Tibial artery (tissue), 4 donors: ENCODE results near the gene SCAMP1.
"Not testable (repeated sequence)": the region's sequence is repeated elsewhere in the genome, so short reads cannot be mapped to it uniquely, and the experiment has no call there.

Experiments used
- DNase-seq, 2 donors: peaks; one replicate each; pipeline ENCODE4 v3.0.0-alpha.2; 2019
- H3K27ac ChIP-seq, 2 donors: fragments of 200-600 bp; sonication (generic) in 1 of 2; 1 replicate in 1 of 2; 2 replicates in 1 of 2; pipeline ENCODE4 v1.5.1; 2018 to 2019; ENCODE audit warnings: mild to moderate bottlenecking in 1 of 2
- H3K27me3 ChIP-seq, 2 donors: fragments of 200-600 bp; sonication (generic) in 1 of 2; one replicate each; pipeline versions ENCODE4 v1.5.1 to v1.6.0; 2016 to 2019
- H3K36me3 ChIP-seq, 3 donors: fragments of 200-600 bp; sonication (generic) in 2 of 3; one replicate each; pipeline ENCODE4 v1.5.1; 2016 to 2019; ENCODE audit warnings: mild to moderate bottlenecking in 2 of 3
- H3K4me1 ChIP-seq, 4 donors: fragments of 200-600 bp; sonication (generic) in 2 of 4; 1 replicate in 3 of 4; 2 replicates in 1 of 4; pipeline ENCODE4 v1.5.1; 2016 to 2019
- H3K4me3 ChIP-seq, 2 donors: fragments of 200-600 bp; sonication (generic) in 1 of 2; 1 replicate in 1 of 2; 2 replicates in 1 of 2; pipeline ENCODE4 v1.5.1; 2018 to 2019; ENCODE audit warnings: mild to moderate bottlenecking in 2 of 2
- H3K9me3 ChIP-seq, 3 donors: fragments of 200-600 bp; sonication (generic) in 1 of 3; one replicate each; pipeline ENCODE4 v1.5.1; 2016 to 2019
- intact Hi-C: fragments of 100-400 bp; cut with DNase I; formaldehyde crosslinking; loops from one replicate; pipeline ENCODE4 v1.15.0; 2023; ENCODE audit warnings: low total_unique reads
- TF ChIP-seq, protein P1 (sequence below), 2 experiments: fragments of 200-600 bp in 1 of 2; fragments of 450-650 bp in 1 of 2; IDR thresholded peaks; one replicate each; pipeline ENCODE4 v1.5.1; 2017 to 2019; ENCODE audit warnings: antibody characterized with exemption in 2 of 2, mild to moderate bottlenecking in 1 of 2, moderate library complexity in 1 of 2

The SCAMP1 gene

DNA sequence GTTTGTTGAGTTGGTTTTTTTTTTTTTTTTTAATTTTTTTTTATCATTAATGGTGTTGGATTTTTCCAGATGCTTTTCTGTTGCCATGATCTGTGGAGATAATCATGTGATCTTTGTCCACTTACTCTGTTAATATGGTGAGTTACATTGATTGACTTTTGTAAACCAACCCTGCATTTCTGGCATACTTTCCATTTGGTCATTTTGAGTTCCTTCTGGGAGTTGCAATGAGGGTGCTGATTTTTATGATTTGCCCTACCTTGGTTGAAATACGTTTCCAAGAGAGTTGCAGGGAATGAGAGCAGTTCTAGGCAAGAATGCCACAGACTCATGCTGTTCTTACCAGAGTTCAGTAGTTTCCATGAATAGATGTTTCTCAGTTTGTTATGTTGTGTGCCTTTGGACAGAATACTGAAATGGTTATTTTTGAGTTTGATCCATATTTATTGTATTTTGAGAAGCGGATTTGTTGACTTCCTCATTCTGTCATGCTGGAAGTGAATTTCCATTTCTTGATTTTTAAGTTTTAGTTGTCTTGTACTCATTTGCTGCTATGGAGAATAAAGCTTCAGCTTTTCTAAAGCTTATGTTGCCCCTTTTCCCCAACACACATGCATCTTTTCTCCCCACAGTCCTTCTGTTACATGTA lies 69.0 kb downstream of the SCAMP1 start:
- no peak for DNase-seq
- Histone ChIP-seq H3K27ac (no peak overlapping the region), H3K36me3 (peaks cover 6 to 29% (median 10%) of the 10 kb centered on the region in 3 donors), H3K4me3 (no peak overlapping the region), H3K27me3 (no peaks in the 10 kb centered on the region), H3K4me1 (peaks cover 0 to 9% (median 0%) of the 10 kb centered on the region in 4 donors), H3K9me3 (no peaks in the 10 kb centered on the region)
- intact Hi-C loops = no loop called here
- TF ChIP-seq, protein P1, sequence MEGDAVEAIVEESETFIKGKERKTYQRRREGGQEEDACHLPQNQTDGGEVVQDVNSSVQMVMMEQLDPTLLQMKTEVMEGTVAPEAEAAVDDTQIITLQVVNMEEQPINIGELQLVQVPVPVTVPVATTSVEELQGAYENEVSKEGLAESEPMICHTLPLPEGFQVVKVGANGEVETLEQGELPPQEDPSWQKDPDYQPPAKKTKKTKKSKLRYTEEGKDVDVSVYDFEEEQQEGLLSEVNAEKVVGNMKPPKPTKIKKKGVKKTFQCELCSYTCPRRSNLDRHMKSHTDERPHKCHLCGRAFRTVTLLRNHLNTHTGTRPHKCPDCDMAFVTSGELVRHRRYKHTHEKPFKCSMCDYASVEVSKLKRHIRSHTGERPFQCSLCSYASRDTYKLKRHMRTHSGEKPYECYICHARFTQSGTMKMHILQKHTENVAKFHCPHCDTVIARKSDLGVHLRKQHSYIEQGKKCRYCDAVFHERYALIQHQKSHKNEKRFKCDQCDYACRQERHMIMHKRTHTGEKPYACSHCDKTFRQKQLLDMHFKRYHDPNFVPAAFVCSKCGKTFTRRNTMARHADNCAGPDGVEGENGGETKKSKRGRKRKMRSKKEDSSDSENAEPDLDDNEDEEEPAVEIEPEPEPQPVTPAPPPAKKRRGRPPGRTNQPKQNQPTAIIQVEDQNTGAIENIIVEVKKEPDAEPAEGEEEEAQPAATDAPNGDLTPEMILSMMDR (IDR thresholded peaks at IDR 0.05) = no peak

DNA sequence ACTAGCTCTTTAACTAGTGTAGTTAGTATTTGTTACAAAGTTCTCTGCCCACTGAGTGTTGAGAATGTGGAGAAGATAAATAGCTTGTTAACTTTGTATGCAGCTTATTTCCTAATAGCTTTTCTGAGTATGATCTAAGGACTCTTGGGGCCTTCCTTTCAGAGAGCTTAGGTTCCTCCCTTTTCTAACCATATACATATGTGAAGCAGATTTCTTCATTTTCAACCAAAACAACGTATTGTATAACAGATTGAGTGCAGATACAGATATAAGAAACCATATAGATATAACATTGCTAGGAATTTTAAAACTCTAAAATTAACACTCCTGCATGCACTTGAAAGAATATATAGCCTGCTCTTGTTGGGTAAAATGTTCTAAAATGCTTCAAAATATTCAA lies 70.4 kb downstream of the SCAMP1 start:
- peaks cover 0 to 9% (median 0%) of the 10 kb centered on the region in 4 donors for H3K4me1 ChIP-seq
- H3K27me3 ChIP-seq = no peaks in the 10 kb centered on the region
- H3K9me3 ChIP-seq = no peaks in the 10 kb centered on the region
- intact Hi-C loops = no loop called here
- TF ChIP-seq, protein P1 (IDR thresholded peaks at IDR 0.05) = no peak
- H3K36me3 ChIP-seq = peaks cover 6 to 18% (median 6%) of the 10 kb centered on the region in 3 donors
- no peak overlapping the region for H3K27ac ChIP-seq
- no peak overlapping the region for H3K4me3 ChIP-seq
- DNase-seq = no peak

DNA sequence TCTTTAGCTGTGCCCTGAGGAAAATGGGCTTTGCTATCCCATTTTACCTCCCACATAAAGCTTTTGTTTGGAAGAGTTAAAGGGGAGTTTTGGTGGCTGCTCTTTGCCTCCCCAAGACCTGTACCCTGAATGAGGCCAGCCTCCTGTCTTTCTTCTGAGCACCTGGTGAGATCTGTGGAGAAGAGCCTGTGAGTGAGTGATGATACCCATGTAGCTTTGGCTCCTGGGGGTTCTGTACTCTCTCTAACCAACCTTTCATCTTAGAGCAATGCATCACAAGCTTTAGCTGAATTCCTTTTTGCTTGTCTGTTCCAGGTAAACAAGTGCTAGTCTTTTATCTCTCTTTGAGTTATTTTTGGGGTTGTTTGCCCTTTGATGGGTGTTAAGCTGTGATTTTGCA lies 73.6 kb downstream of the SCAMP1 start:
- H3K4me1 ChIP-seq = peaks cover 0 to 3% (median 0%) of the 10 kb centered on the region in 4 donors
- no peaks in the 10 kb centered on the region for H3K27me3 ChIP-seq
- intact Hi-C loops = no loop called here
- peaks cover 0 to 15% (median 6%) of the 10 kb centered on the region in 3 donors for H3K36me3 ChIP-seq
- no peak overlapping the region for H3K27ac ChIP-seq
- H3K4me3 ChIP-seq = no peak overlapping the region
- no peak for DNase-seq
- TF ChIP-seq, protein P1 (IDR thresholded peaks at IDR 0.05) = no peak
- H3K9me3 ChIP-seq = no peaks in the 10 kb centered on the region

DNA sequence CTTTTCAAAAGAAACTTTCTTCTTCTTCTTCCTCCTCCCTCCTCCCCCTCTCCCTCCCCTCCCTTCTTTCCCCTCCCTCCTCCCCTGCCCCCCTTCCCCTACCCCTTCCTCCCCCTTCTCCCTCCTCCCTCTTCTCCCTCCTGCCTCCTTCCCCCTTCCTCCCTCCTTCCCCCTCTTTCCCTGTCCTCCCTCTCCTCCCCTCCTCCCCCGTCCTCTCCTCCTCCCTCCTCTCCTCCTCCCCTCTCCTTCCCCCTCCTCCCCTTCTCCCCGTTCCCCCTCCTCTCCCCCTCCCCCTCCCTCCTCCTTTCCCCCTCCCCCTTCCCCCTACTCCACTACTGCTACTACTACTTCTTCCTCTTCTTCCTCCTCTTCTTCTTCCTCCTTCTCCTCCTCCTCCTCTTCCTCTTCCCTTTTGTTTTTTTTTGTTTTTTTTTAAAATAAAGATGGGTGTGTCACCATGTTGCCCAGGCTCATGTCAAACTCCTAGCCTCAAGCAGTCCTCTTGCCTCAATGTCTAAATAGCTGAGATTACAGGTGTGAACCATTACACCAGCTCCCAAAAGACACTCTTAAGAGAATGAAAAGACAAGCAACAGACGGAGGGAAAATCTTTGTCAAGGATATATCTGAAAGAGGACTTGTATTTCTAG lies 87.5 kb downstream of the SCAMP1 start:
- Histone ChIP-seq H3K9me3 (no peaks in the 10 kb centered on the region), H3K27me3 (no peaks in the 10 kb centered on the region), H3K4me1 (no peaks in the 10 kb centered on the region), H3K27ac (no peak overlapping the region), H3K4me3 (no peak overlapping the region), H3K36me3 (peaks cover 5 to 8% (median 5%) of the 10 kb centered on the region in 3 donors)
- intact Hi-C loops = no loop called here
- TF ChIP-seq, protein P1 (IDR thresholded peaks at IDR 0.05) = no peak
- DNase-seq = no peak

DNA sequence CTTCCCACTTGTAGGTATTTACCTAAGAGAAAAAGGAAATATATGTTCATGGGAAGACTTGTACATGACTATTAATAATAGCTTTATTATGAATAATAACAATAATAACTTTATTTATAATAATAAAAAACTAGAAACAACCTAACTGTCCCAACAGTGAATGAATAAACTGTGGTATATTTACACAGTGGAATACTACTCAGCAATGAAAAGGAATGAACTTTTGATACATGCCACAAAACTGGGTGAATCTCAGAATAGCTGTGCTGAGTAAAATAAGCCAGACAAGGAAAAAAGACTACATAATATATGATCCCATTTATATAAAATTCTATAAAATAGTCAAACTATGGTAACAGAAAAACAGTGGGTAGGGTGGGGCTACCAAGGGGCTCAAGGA lies 88.7 kb downstream of the SCAMP1 start:
- peaks cover 5% of the 10 kb centered on the region in 3 donors for H3K36me3 ChIP-seq
- intact Hi-C loops = no loop called here
- TF ChIP-seq, protein P1 (IDR thresholded peaks at IDR 0.05) = no peak

DNA sequence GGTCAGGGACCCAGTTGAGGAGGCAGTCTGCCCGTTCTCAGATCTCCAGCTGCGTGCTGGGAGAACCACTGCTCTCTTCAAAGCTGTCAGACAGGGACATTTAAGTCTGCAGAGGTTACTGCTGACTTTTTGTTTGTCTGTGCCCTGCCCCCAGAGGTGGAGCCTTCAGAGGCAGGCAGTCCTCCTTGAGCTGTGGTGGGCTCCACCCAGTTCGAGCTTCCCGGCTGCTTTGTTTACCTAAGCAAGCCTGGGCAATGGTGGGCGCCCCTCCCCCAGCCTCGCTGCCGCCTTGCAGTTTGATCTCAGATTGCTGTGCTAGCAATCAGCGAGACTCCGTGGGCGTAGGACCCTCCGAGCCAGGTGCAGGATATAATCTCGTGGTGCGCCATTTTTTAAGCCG lies 97.1 kb downstream of the SCAMP1 start:
- H3K4me1 ChIP-seq, H3K4me3 ChIP-seq, intact Hi-C loops, H3K27ac ChIP-seq, DNase-seq, H3K27me3 ChIP-seq, H3K9me3 ChIP-seq: not testable (repeated sequence)
- H3K36me3 ChIP-seq = peaks cover 0 to 22% (median 19%) of the 10 kb centered on the region in 3 donors

More for the DNA sequence above, 88.7 kb downstream of the SCAMP1 start:
- DNase-seq = no peak
- Histone ChIP-seq H3K9me3 (no peaks in the 10 kb centered on the region), H3K4me3 (no peak overlapping the region), H3K27ac (no peak overlapping the region), H3K27me3 (no peaks in the 10 kb centered on the region), H3K4me1 (no peaks in the 10 kb centered on the region)
